ENCODE results near the gene ACTR3.
A peak's percentile ranks its signal among the peaks of the same experiment; 100 is the strongest.

GRCh38 chr2:113877711-113878598 lies 11.9 kb upstream of the ACTR3 start:
- peak; percentile 72 to 85 for TF ChIP-seq HNF4A (conservative IDR thresholded peaks at IDR 0.05)
- no peak for TF ChIP-seq CTCF (IDR thresholded peaks at IDR 0.05; ENCODE audit: low read depth, low read length, missing input control)
- no peak for TF ChIP-seq FOXA1 (IDR thresholded peaks at IDR 0.05)
- TF ChIP-seq REST (IDR thresholded peaks at IDR 0.05): no peak
- no peak for TF ChIP-seq MAX (IDR thresholded peaks at IDR 0.05)
- TF ChIP-seq ATF3 (IDR thresholded peaks at IDR 0.05): no peak

Measured in liver (tissue), 3 donors.